ENCODE results near the gene PDE1A.

Gene PDE1A

GRCh38 chr2:182426918-182427240 is at the start of gene PDE1A:
TSS of gene PDE1A (minus strand) at chr2:182427036.
- no peak for DNase-seq (ENCODE audit: low read depth in 2 of 2)

- no peak for DNase-seq (ENCODE audit: low read depth in 2 of 2)
These were observed 46.8 kb upstream of the PDE1A start for GRCh38 chr2:182473635-182474034.

GRCh38 chr2:182463760-182464159 is 36.9 kb upstream of the PDE1A start:
- DNase-seq (ENCODE audit: low read depth in 2 of 2): no peak

DNA sequence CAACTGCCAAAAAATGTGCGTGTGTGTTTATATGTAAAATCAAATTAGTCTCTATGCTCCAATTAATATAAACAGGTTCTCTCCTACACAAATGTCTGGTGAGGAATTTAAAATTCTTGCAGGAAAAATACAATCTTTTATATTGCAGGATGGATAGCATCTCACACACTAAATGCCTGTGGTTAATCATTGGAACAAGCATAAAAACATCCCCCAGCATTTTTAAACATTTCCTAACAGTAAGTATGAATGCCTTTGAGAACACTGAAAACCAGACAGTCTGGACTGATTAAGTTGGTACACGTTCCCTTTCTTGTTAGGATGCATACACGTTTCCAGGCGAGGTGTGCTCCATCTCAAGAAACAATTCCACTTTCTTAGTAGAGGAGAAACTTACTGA is 29.9 kb upstream of the PDE1A start:
- no peak for DNase-seq (ENCODE audit: low read depth in 2 of 2)

DNA sequence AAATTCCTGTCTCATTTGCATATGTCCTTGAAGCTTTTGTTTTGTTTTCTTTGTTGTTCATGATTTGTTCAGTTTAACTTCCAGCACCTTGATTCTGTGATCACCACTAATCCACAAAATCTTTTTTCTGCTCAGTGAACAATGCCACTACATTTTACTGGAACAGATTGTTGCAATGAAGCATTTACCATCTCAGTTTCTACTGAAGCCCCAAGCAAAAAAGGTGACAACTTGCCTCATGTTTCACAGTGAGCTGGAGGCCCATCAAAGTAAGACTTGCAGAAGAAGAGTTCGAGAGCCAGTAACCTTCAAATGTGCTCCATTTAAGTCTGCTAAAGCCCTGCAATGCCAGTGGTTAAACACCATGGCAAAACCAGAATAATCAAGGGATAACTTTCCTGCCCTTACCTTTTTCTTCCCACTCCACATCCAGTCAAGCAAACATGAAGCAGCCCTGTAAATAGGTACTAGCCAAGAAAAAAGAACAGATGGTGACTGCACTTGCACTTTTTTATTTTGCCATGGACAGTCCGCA is 25.7 kb upstream of the PDE1A start:
- no peak for DNase-seq (ENCODE audit: low read depth in 2 of 2)

GRCh38 chr2:182448371-182448770 is 21.5 kb upstream of the PDE1A start:
- DNase-seq (ENCODE audit: low read depth in 2 of 2): no peak

GRCh38 chr2:182447863-182448262 is 21.0 kb upstream of the PDE1A start:
- DNase-seq (ENCODE audit: low read depth in 2 of 2): no peak

DNA sequence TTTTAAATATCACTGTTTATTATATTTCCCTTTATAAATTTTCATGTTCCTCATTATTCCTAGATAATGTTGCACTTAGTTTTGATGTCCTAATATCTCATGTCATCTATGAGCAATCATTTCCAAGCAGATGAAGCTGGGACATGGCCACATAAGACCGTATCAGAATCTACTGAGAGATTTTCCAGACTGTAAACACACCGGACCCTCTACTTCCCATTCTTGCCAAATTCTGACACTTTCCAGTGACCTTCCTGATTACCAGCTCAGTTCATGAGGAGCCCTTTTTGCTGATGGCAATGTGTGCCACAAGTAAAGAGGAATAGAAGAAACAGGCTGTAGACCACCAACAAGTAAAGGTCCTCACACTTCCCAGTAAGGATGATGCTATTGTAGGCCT is 20.3 kb upstream of the PDE1A start:
- DNase-seq (ENCODE audit: low read depth in 2 of 2): no peak

DNA sequence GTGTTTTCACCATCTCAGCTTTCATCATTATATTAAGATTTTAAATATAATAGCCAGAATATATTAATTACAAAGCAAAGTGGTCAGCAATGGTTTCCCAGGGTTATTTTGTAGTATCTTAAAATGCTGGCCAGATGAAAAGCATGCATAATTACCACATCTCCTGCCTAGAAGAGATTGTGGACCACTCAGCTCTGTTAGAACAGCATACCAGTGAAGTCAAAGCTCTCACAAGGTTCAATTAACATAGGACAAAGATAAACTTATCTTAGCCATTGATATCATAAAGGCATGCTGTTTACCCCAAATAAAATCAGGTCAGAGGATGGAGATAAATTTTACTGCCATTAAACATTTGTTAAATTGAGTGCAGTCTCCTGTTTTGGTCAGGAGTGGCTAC is 19.3 kb upstream of the PDE1A start:
- DNase-seq (ENCODE audit: low read depth in 2 of 2): no peak

DNA sequence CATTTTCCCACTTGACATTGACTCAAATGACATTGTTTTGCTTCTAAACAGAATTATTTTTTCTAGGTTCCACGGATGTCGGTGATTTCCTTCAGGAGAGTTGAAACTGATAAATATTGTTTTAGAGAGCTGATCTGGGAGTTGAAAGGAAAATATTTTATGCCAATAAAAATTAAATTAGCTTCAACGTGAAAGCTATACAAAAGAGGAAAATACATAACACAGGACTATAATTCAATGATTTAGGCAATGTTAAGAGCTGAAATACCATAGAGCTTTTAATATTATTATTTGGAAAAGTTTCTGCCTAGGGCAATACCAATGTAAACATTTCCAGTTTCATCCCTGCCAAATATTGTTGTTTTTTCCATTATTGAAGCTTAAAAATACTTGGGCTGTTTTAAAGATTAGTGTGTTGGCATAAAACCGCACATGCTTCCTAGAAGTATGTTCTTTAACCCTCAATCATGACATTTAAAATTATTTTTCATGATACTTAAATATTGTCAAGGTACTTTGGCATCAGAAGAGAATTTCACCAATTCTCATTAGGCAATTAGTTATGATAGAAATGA is 18.6 kb upstream of the PDE1A start:
- DNase-seq (ENCODE audit: low read depth in 2 of 2): no peak

- no peak for DNase-seq (ENCODE audit: low read depth in 2 of 2)
These were observed 18.0 kb upstream of the PDE1A start for GRCh38 chr2:182444806-182445205.

DNA sequence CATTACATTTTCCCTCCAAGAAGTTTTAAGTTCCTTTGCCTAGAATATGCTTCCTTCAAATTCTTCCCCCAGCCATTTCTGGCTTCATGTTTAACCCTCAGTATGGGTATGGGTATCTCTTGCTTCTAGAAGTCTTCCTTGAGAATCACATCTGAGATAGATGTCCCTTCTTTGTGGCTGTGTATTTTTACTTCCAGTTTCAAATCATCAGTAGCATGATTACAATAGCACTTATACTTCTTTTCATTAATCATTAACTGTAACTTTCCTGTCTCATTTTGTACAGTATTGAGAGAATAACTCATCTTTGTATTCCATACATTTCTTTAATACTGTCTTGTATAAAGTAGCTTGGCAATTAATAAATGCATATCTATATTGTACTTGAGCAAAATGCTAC is 17.3 kb upstream of the PDE1A start:
- no peak for DNase-seq (ENCODE audit: low read depth in 2 of 2)

DNA sequence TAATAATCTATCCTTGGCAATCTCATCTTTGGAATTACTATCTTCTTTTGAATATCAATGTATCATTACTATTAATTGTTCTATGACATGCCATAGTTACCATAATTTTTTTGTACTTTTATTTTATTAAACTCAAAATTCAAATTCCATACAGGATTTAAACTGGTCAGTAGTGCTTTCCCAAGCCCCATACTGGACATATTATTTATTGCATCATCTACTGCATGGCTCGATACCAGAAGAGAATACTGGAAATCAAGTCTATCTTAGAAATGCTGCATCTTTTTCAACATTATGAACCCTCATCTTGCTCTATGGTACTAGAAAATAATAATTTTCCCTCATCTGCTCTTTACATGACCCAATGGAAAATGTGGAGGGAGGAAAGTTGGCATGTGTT is 9.4 kb upstream of the PDE1A start:
- no peak for DNase-seq (ENCODE audit: low read depth in 2 of 2)

- DNase-seq (ENCODE audit: low read depth in 2 of 2): no peak
These were observed 8.9 kb upstream of the PDE1A start for GRCh38 chr2:182435754-182436153.

DNA sequence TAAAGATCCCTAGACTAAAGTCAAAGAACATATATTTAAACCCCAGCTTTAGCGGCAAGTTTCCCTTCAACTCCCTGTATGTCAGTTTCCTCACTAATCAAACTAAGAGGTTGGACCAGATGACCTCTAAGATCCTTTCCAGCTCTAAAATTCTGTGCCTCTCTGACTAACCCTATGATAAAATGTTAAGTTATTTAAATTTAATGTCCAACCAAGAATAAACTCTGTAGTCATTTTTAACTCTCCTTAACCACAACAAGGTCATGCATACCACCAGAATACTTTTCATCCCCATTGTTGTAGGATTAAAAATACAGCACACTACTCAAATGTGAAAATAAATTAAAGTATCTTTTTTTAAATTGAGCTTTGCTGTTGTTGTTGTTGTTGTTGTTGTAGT is 5.2 kb upstream of the PDE1A start:
- DNase-seq (ENCODE audit: low read depth in 2 of 2): no peak

DNA sequence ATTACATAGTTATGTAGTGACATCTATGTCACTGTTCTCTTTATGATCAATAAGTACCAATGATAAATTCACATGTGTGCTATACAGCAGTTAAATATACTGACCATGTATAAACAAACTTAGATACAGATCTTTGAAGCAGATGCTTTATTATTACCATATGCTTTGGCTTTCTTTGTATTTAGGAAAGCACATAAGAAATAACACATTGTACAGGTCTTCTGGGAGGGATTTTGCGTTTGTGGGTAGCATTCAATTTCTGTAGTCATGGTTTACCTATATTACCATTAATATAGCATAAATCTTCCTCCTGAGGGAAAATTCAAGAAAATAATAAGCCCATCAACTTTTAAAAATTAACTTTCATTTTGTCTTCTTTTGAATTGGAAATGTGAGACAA is 1.6 kb upstream of the PDE1A start:
- no peak for DNase-seq (ENCODE audit: low read depth in 2 of 2)

GRCh38 chr2:182426082-182426917 is 536 bp downstream of the PDE1A start:
- no peak for DNase-seq (ENCODE audit: low read depth in 2 of 2)

DNA sequence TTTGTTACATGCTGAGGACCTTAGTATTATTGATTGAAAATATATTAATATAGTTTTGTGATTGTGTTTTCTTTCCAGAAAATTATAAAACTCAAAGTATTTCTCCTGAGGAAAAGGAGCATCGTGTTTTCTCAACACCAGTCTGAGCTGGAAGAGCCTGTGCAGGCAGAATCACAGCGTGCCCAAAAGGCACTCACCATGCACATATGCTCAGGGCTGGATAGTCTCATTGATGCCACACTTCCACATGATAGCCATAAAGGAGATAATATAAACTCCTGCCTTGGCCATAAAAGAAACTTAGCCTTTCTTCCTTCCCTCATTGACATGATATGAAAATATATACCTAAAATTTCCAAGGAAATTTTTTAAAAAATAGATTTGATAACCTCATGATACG is 4.0 kb downstream of the PDE1A start:
- no peak for DNase-seq (ENCODE audit: low read depth in 2 of 2)

DNA sequence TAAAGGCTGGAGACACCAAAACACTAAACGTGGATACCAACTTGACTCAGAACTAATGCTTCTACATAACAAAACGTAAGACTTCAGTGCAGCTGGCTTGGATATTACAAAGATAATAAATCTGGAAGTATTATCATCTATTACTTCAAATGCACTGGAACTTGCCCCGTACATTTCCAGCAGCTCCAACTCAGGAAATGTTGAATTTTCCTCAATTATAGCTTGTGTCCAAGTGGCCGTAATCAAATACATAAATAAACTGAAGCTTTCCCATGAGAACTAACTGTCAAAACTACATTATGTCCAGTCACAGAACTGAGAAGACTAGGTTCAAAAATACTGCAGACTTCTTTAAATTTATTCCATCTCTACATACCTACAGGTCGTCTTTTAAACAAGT is 6.2 kb downstream of the PDE1A start:
- no peak for DNase-seq (ENCODE audit: low read depth in 2 of 2)

DNA sequence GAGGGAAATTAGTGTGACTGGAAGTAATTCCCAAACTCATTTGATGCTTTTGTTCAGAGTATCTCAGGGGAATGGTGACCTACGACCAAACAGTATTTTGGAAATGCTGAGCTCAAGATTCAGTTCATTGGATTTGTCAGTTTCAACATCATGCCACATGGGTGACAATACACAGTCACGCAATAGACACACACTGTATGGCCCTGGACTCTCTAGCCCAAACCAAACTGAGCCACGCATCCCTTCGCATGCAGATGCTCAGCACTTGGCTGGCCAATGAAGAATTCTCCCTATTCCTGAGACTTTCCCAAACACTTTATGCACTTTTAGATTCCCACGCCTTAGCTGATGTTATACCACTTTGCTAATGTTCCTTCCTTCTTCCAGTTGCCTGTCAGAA is 10.0 kb downstream of the PDE1A start:
- no peak for DNase-seq (ENCODE audit: low read depth in 2 of 2)

DNA sequence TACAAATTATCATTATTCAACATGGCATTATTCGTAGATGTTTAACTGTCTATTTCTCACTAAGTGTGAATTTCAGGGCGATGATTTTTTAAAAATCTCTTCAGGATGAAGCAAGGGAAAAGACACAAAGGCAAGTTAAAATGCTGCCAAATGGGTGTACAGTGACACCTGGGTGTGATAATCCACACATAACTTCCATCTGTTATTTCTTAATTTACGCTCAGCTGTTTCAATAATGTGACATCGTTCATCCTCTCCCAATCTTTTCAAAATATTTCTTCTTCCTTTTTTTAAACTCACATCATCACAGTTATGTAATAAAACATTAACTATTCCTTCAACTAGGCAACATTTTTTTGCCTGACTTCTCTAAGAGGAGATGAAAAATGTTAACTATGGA is 10.6 kb downstream of the PDE1A start:
- no peak for DNase-seq (ENCODE audit: low read depth in 2 of 2)

DNA sequence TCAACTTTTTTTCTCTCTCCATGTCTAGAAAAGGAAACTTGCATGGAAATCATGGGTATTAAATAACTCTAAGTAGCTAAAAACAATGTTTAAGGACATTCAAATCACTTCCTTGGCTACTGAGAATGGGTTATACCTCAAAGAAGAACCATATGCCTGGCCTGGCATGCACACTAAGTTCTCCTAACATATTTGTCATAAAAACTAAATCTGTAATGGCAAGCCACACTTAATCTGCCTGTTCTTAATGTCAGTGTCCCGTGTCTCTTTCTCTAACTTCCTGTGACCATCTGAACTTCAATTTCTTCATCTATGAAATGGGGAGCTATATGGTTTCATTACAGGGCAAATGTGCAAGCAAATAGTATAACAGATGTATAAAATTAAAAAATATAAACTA is 11.1 kb downstream of the PDE1A start:
- no peak for DNase-seq (ENCODE audit: low read depth in 2 of 2)

DNA sequence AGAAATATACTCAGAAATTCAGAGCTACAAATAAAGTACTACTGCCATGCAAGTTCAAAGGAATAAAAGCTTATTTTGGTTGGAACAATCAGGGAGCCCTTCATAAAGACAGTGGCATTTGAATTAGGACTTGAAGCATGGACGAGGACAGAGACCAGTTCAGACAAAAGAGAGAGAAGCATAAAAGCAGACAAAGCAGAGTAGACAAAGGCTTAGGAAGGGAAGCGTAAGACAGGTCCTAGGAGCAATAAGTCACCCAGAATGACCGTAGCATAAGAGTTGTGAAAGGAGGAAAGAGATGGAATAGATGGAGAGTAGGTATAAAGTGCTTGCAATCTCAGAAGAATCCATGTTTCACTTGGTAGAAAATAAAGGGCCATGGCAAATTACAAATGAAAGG is 14.0 kb downstream of the PDE1A start:
- DNase-seq (ENCODE audit: low read depth in 2 of 2): no peak

DNA sequence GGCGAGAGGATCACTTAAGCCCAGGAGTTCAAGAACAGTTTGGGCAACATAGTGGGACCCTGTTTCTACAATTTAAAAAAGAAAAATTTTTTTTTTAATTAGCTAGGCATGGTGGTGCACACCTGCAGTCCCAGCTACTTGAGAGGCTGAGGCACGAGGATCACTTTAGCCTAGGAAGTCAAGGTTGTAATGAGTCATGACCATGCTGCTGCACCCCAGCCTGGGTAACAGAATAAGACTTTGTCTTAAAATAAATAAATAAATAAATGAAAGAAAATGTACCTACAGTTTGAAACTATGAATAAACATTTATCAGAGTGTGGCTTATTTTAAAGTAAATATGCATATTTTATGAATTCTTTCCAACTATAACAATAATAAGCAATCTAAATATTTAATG is 16.7 kb downstream of the PDE1A start:
- no peak for DNase-seq (ENCODE audit: low read depth in 2 of 2)

Measured in stimulated activated CD4-positive, alpha-beta T cell treated with anti-CD3 and anti-CD28 coated beads, Interleukin-15, amount 100 ng/mL, for 48 hours (primary cell).